T-helper 2 cell (primary cell): ENCODE results near the gene CCDC188.

Experiments used
- DNase-seq, 5 experiments: peaks; one replicate each; pipeline versions ENCODE4 v3.0.0 to v3.0.0-alpha.2; 2012 to 2022

Gene CCDC188

GRCh38 chr22:20184501-20185165, 33.8 kb upstream of the CCDC188 start:
- no peak for DNase-seq

GRCh38 chr22:20183823-20184222, 33.0 kb upstream of the CCDC188 start:
- no peak for DNase-seq

GRCh38 chr22:20183101-20183500, 32.2 kb upstream of the CCDC188 start:
- DNase-seq, result no peak

GRCh38 chr22:20182365-20182764, 31.5 kb upstream of the CCDC188 start:
- no peak for DNase-seq

GRCh38 chr22:20181884-20182236, 31.0 kb upstream of the CCDC188 start:
- DNase-seq, result no peak

GRCh38 chr22:20181194-20181883, 30.5 kb upstream of the CCDC188 start:
- DNase-seq, result no peak

GRCh38 chr22:20180640-20181039, 29.8 kb upstream of the CCDC188 start:
- no peak for DNase-seq

GRCh38 chr22:20180245-20180630, 29.4 kb upstream of the CCDC188 start:
- no peak for DNase-seq

- no peak for DNase-seq
Measured at GRCh38 chr22:20179455-20180244, 28.8 kb upstream of the CCDC188 start.

- no peak for DNase-seq
Measured at GRCh38 chr22:20178915-20179227, 28.0 kb upstream of the CCDC188 start.

GRCh38 chr22:20178075-20178914, 27.4 kb upstream of the CCDC188 start:
- no peak for DNase-seq

GRCh38 chr22:20177217-20177911, 26.5 kb upstream of the CCDC188 start:
- no peak for DNase-seq

- DNase-seq, result no peak
Measured at GRCh38 chr22:20176421-20177085, 25.7 kb upstream of the CCDC188 start.

- DNase-seq, result no peak
Measured at GRCh38 chr22:20175597-20175900, 24.7 kb upstream of the CCDC188 start.

- DNase-seq, result no peak
Measured at GRCh38 chr22:20174785-20175596, 24.1 kb upstream of the CCDC188 start.

- DNase-seq, result no peak
Measured at GRCh38 chr22:20173772-20174171, 22.9 kb upstream of the CCDC188 start.

GRCh38 chr22:20173246-20173645, 22.4 kb upstream of the CCDC188 start:
- no peak for DNase-seq

GRCh38 chr22:20172141-20172613, 21.3 kb upstream of the CCDC188 start:
- DNase-seq, result no peak

GRCh38 chr22:20171288-20172140, 20.7 kb upstream of the CCDC188 start:
- no peak for DNase-seq

- no peak for DNase-seq
Measured at GRCh38 chr22:20170170-20170569, 19.3 kb upstream of the CCDC188 start.
